ENCODE measurements around the gene ALOX15.

- TF ChIP-seq, protein P1, sequence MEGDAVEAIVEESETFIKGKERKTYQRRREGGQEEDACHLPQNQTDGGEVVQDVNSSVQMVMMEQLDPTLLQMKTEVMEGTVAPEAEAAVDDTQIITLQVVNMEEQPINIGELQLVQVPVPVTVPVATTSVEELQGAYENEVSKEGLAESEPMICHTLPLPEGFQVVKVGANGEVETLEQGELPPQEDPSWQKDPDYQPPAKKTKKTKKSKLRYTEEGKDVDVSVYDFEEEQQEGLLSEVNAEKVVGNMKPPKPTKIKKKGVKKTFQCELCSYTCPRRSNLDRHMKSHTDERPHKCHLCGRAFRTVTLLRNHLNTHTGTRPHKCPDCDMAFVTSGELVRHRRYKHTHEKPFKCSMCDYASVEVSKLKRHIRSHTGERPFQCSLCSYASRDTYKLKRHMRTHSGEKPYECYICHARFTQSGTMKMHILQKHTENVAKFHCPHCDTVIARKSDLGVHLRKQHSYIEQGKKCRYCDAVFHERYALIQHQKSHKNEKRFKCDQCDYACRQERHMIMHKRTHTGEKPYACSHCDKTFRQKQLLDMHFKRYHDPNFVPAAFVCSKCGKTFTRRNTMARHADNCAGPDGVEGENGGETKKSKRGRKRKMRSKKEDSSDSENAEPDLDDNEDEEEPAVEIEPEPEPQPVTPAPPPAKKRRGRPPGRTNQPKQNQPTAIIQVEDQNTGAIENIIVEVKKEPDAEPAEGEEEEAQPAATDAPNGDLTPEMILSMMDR (IDR thresholded peaks at IDR 0.05; ENCODE audit: insufficient read depth, low read length, poor library complexity, severe bottlenecking): no peak
- TF ChIP-seq EZH2phosphoT487 (conservative IDR thresholded peaks at IDR 0.05; ENCODE audit: low read length): no peak
These were observed 37.3 kb downstream of the ALOX15 start for GRCh38 chr17:4604111-4604644.

Data from SU-DHL-6 (cell line).